SK-N-SH (cell line): ENCODE results near the gene ROBO1. TPM values are rescaled to one million over a fixed set of nuclear protein-coding genes. Genes with fewer than 3 reads are reported as not detected.

Source experiments
- CTCF ChIA-PET: fragments of 300-600, 350-600 bp; formaldehyde crosslinking; extraction: SDS; loops from one replicate; lab custom pipeline; 2021; lab: Yijun Ruan, JAX
- POLR2A ChIA-PET: fragments of 350-600 bp; sonication (Branson Sonifier 250); formaldehyde crosslinking; extraction: SDS; loops from one replicate; lab custom pipeline; 2020; ENCODE audit warnings: antibody characterized with exemption, inconsistent platforms; lab: Yijun Ruan, JAX
- DNase-seq: peaks from one replicate; pipeline ENCODE4 v3.0.0; 2012
- H2AFZ ChIP-seq: fragments of 200-600 bp; sonication (generic); 2 replicates; pipeline ENCODE4 v1.8.1; 2016; ENCODE audit warnings: antibody characterized with exemption, mild to moderate bottlenecking, low read depth
- H3F3A ChIP-seq: fragments of 200-600 bp; sonication (generic); replicated peaks from 2 replicates; pipeline ENCODE3; 2016; ENCODE audit warnings: antibody characterized with exemption, mild to moderate bottlenecking; ENCODE audit not compliant: insufficient read depth
- H3K27ac ChIP-seq, 2 experiments: fragments of 200-500 bp in 1 of 2; fragments of 200-600 bp in 1 of 2; sonication (Bioruptor generic) in 1 of 2; sonication (generic), shearing (Covaris generic) in 1 of 2; 2 replicates each; pipeline versions ENCODE4 v1.5.1 to v1.6.1; 2014 to 2016; ENCODE audit warnings: low read depth in 2 of 2, inconsistent platforms in 1 of 2, low read length in 1 of 2, mild to moderate bottlenecking in 1 of 2, mixed read lengths in 1 of 2
- H3K27me3 ChIP-seq: fragments of 200-600 bp; sonication (generic), shearing (Covaris generic); 2 replicates; pipeline ENCODE4 v1.6.1; 2016; ENCODE audit warnings: mixed run types; ENCODE audit not compliant: insufficient read depth
- H3K36me3 ChIP-seq, 2 experiments: fragments of 200-500 bp in 1 of 2; fragments of 200-600 bp in 1 of 2; sonication (Bioruptor generic) in 1 of 2; sonication (generic) in 1 of 2; replicated peaks in 1 of 2; 2 replicates each; pipeline versions ENCODE3 to v1.5.1; 2014 to 2016; ENCODE audit warnings: low read length in 1 of 2, mild to moderate bottlenecking in 1 of 2; ENCODE audit not compliant: insufficient read depth in 2 of 2, control insufficient read depth in 1 of 2
- H3K4me1 ChIP-seq, 2 experiments: fragments of 200-500 bp in 1 of 2; fragments of 200-600 bp in 1 of 2; sonication (Bioruptor generic) in 1 of 2; sonication (generic), shearing (Covaris generic) in 1 of 2; 2 replicates each; pipeline versions ENCODE4 v1.5.1 to v1.6.1; 2014 to 2016; ENCODE audit warnings: low read depth in 1 of 2, low read length in 1 of 2, mixed run types in 1 of 2; ENCODE audit not compliant: insufficient read depth in 2 of 2, control insufficient read depth in 1 of 2
- H3K4me2 ChIP-seq: fragments of 200-600 bp; sonication (generic), shearing (Covaris generic); 2 replicates; pipeline ENCODE4 v1.6.1; 2017; ENCODE audit warnings: mixed run types
- H3K4me3 ChIP-seq, 2 experiments: fragments of 200-500 bp in 1 of 2; fragments of 200-600 bp in 1 of 2; sonication (Bioruptor generic) in 1 of 2; sonication (generic), shearing (Covaris generic) in 1 of 2; 2 replicates each; pipeline versions ENCODE4 v1.5.1 to v1.8.1; 2014 to 2016; ENCODE audit warnings: low read depth in 2 of 2, inconsistent platforms in 1 of 2, low read length in 1 of 2, mild to moderate bottlenecking in 1 of 2, mixed read lengths in 1 of 2, moderate library complexity in 1 of 2
- H3K79me2 ChIP-seq: fragments of 200-600 bp; sonication (generic); 2 replicates; pipeline ENCODE4 v1.8.1; 2017; ENCODE audit warnings: mild to moderate bottlenecking; ENCODE audit not compliant: insufficient read depth
- H3K9ac ChIP-seq: fragments of 200-600 bp; sonication (generic); 2 replicates; pipeline ENCODE4 v1.6.1; 2017; ENCODE audit warnings: mixed run types
- H3K9me2 ChIP-seq: fragments of 200-600 bp; sonication (generic); 2 replicates; pipeline ENCODE4 v1.6.1; 2017; ENCODE audit warnings: mixed run types
- H3K9me3 ChIP-seq: fragments of 200-600 bp; sonication (generic); 2 replicates; pipeline ENCODE4 v1.6.1; 2017; ENCODE audit warnings: mixed run types, mild to moderate bottlenecking, moderate library complexity
- H4K20me1 ChIP-seq: fragments of 200-600 bp; sonication (generic); 2 replicates; pipeline ENCODE4 v1.6.1; 2017; ENCODE audit warnings: mild to moderate bottlenecking, mixed run types; ENCODE audit not compliant: insufficient read depth
- CHD2 ChIP-seq: fragments of 150-350 bp; IDR thresholded peaks from 2 replicates; pipeline ENCODE4 v1.6.1; 2018; ENCODE audit warnings: low read length; ENCODE audit not compliant: partially characterized antibody
- ELF1 ChIP-seq: IDR thresholded peaks from 2 replicates; pipeline ENCODE4 v1.4.0; 2012
- EZH2phosphoT487 ChIP-seq: fragments of 200-600 bp; sonication (generic); IDR thresholded peaks from 2 replicates; pipeline ENCODE4 v1.6.1; 2017; ENCODE audit warnings: low read depth, mixed run types, mild to moderate bottlenecking, antibody characterized with exemption, moderate library complexity, borderline replicate concordance
- FOSL2 ChIP-seq: IDR thresholded peaks from 2 replicates; pipeline ENCODE4 v1.4.0; 2012; ENCODE audit warnings: low read depth, mild to moderate bottlenecking, moderate library complexity, borderline replicate concordance
- FOXJ3 ChIP-seq: sonication (generic); formaldehyde crosslinking; IDR thresholded peaks from 2 replicates; pipeline ENCODE4 v1.5.1; 2020; ENCODE audit warnings: mild to moderate bottlenecking, missing genetic modification reagents
- GATA2 ChIP-seq: sonication (generic); formaldehyde crosslinking; IDR thresholded peaks from 2 replicates; pipeline ENCODE4 v1.5.0; 2020; ENCODE audit warnings: mild to moderate bottlenecking, missing genetic modification reagents
- JUND ChIP-seq: IDR thresholded peaks from 2 replicates; pipeline ENCODE4 v1.4.0; 2012
- MEF2A ChIP-seq: IDR thresholded peaks from 2 replicates; pipeline ENCODE4 v1.4.0; 2012; ENCODE audit warnings: low read depth, borderline replicate concordance
- NFIC ChIP-seq: IDR thresholded peaks from 2 replicates; pipeline ENCODE4 v1.4.0; 2012; ENCODE audit warnings: borderline replicate concordance
- NRF1 ChIP-seq: IDR thresholded peaks from 2 replicates; pipeline ENCODE4 v1.6.1; 2012; ENCODE audit warnings: low read depth, mild to moderate bottlenecking, low read length
- RAD21 ChIP-seq: IDR thresholded peaks from 2 replicates; pipeline ENCODE4 v1.6.1; 2012; ENCODE audit warnings: mild to moderate bottlenecking, low read length
- SIN3A ChIP-seq: IDR thresholded peaks from 2 replicates; pipeline ENCODE4 v1.6.1; 2012; ENCODE audit warnings: low read depth, mild to moderate bottlenecking, low read length, moderate library complexity, borderline replicate concordance
- TAF1 ChIP-seq: IDR thresholded peaks from 2 replicates; pipeline ENCODE4 v1.6.1; 2012; ENCODE audit warnings: low read depth, mild to moderate bottlenecking, low read length, moderate library complexity, borderline replicate concordance
- TEAD4 ChIP-seq: IDR thresholded peaks from 2 replicates; pipeline ENCODE4 v1.4.0; 2012; ENCODE audit warnings: mild to moderate bottlenecking, borderline replicate concordance; ENCODE audit not compliant: insufficient read depth
- WGBS: methylation state at CpG from one replicate; pipeline ENCODE4 v1.1.6; 2017; ENCODE audit warnings: low lambda C conversion rate; 5-methylcytosine and 5-hydroxymethylcytosine counted together
- polyA plus RNA-seq, 3 experiments: library from polyadenylated mRNA; depleted of rRNA; stranded (reverse); fragments of >200 nt; gene quantifications; 2 replicates each; pipeline ENCODE4 v1.2.3, GENCODE V29; 2012
- TF ChIP-seq, protein P1 (sequence below): IDR thresholded peaks from 2 replicates; pipeline ENCODE4 v1.4.0; 2012; ENCODE audit warnings: low read depth
- TF ChIP-seq, protein P2 (sequence below): IDR thresholded peaks from 2 replicates; pipeline ENCODE4 v1.4.0; 2012; ENCODE audit warnings: low read depth, borderline replicate concordance
- TF ChIP-seq, protein P3 (sequence below): fragments of 200-600 bp; sonication (generic); IDR thresholded peaks from 2 replicates; pipeline ENCODE4 v1.6.1; 2017; ENCODE audit warnings: antibody characterized with exemption, mild to moderate bottlenecking, moderate library complexity
- TF ChIP-seq, protein P4 (sequence below): IDR thresholded peaks from 2 replicates; pipeline ENCODE4 v1.4.0; 2012; ENCODE audit warnings: low read depth, borderline replicate concordance
- TF ChIP-seq, protein P5 (sequence below): IDR thresholded peaks from 2 replicates; pipeline ENCODE4; 2012

ROBO1 gene
- polyA plus RNA-seq, 1 of the 3 experiments (the other 2 are of a cell fraction): 22.7 TPM

DNA sequence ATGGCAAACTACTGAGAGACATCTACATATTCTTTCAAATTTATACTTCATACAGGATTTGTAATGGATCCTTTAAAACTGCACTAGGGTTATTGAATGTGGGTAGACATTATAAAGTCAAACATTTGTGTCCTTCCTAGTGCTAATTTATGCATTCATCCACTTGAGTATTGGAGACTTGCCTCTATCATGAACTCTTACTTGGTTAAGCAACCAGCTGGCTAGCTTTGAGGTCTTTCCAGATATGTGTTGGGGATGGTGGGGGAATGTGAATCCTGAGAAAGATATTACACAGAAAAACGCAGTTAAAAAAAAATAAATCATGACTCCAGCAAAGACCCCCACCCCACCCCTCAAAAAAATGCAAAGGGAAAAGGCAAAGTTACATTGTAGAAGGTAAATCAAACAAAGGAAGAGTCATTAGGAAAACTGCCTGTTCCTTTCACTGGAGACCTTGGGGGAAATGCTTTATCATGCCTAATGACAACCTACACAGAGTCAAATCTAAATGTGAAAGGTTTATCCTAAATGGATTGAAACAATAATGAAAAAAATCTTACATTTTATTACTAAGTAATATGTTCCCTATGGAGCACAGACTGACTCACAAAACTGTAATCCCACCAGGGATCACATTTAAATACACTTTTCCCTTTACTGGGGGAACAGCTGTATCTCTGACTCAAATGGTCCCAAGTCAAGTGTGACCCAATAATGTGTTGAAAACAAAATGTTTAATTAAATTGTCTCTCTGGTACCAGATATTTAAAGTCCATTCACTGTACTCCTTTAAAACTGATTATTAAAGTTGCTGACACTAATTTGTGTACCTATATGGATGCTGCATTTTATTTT lies 522.3 kb downstream of the ROBO1 start:
- no peaks in the 10 kb centered on the region for H3K9me2 ChIP-seq
- ChIA-PET CTCF (no interaction called here), POLR2A (no interaction called here)
- H3F3A ChIP-seq: peaks cover 17% of the 10 kb centered on the region
- H3K9ac ChIP-seq: no peak overlapping the region
- H3K27me3 ChIP-seq: no peaks in the 10 kb centered on the region
- no peak overlapping the region for H3K4me3 ChIP-seq
- no peaks in the 10 kb centered on the region for H4K20me1 ChIP-seq
- WGBS: 46% methylated on average over 1 of the region's 1 CpG
- TF ChIP-seq NFIC (no peak), FOSL2 (no peak), EZH2phosphoT487 (no peak), TAF1 (no peak), NRF1 (no peak), TEAD4 (no peak), RAD21 (no peak), JUND (no peak), GATA2 (CRISPR knock-in tag) (no peak), FOXJ3 (CRISPR knock-in tag) (no peak), ELF1 (no peak), SIN3A (no peak), CHD2 (no peak), MEF2A (no peak)
- TF ChIP-seq, protein P1, sequence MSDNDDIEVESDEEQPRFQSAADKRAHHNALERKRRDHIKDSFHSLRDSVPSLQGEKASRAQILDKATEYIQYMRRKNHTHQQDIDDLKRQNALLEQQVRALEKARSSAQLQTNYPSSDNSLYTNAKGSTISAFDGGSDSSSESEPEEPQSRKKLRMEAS: no peak
- TF ChIP-seq, protein P2, sequence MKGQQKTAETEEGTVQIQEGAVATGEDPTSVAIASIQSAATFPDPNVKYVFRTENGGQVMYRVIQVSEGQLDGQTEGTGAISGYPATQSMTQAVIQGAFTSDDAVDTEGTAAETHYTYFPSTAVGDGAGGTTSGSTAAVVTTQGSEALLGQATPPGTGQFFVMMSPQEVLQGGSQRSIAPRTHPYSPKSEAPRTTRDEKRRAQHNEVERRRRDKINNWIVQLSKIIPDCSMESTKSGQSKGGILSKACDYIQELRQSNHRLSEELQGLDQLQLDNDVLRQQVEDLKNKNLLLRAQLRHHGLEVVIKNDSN: no peak
- TF ChIP-seq, protein P3, sequence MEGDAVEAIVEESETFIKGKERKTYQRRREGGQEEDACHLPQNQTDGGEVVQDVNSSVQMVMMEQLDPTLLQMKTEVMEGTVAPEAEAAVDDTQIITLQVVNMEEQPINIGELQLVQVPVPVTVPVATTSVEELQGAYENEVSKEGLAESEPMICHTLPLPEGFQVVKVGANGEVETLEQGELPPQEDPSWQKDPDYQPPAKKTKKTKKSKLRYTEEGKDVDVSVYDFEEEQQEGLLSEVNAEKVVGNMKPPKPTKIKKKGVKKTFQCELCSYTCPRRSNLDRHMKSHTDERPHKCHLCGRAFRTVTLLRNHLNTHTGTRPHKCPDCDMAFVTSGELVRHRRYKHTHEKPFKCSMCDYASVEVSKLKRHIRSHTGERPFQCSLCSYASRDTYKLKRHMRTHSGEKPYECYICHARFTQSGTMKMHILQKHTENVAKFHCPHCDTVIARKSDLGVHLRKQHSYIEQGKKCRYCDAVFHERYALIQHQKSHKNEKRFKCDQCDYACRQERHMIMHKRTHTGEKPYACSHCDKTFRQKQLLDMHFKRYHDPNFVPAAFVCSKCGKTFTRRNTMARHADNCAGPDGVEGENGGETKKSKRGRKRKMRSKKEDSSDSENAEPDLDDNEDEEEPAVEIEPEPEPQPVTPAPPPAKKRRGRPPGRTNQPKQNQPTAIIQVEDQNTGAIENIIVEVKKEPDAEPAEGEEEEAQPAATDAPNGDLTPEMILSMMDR: no peak
- TF ChIP-seq, protein P4, sequence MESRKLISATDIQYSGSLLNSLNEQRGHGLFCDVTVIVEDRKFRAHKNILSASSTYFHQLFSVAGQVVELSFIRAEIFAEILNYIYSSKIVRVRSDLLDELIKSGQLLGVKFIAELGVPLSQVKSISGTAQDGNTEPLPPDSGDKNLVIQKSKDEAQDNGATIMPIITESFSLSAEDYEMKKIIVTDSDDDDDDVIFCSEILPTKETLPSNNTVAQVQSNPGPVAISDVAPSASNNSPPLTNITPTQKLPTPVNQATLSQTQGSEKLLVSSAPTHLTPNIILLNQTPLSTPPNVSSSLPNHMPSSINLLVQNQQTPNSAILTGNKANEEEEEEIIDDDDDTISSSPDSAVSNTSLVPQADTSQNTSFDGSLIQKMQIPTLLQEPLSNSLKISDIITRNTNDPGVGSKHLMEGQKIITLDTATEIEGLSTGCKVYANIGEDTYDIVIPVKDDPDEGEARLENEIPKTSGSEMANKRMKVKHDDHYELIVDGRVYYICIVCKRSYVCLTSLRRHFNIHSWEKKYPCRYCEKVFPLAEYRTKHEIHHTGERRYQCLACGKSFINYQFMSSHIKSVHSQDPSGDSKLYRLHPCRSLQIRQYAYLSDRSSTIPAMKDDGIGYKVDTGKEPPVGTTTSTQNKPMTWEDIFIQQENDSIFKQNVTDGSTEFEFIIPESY: no peak
- TF ChIP-seq, protein P5, sequence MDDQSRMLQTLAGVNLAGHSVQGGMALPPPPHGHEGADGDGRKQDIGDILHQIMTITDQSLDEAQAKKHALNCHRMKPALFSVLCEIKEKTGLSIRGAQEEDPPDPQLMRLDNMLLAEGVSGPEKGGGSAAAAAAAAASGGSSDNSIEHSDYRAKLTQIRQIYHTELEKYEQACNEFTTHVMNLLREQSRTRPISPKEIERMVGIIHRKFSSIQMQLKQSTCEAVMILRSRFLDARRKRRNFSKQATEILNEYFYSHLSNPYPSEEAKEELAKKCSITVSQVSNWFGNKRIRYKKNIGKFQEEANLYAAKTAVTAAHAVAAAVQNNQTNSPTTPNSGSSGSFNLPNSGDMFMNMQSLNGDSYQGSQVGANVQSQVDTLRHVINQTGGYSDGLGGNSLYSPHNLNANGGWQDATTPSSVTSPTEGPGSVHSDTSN: no peak
- H3K27ac ChIP-seq: no peak overlapping the region
- DNase-seq: no peak
- H3K36me3 ChIP-seq: no peaks in the 10 kb centered on the region
- no peaks in the 10 kb centered on the region for H3K79me2 ChIP-seq
- H3K9me3 ChIP-seq: no peaks in the 10 kb centered on the region; the same call in 1 of the 2 replicates
- no peak overlapping the region for H2AFZ ChIP-seq
- H3K4me1 ChIP-seq: peaks cover 0 to 10% of the 10 kb centered on the region in 2 experiments; a peak in 2 of 4 replicates
- H3K4me2 ChIP-seq: no peak overlapping the region
